GM18951 (cell line): Measurements from ENCODE around the gene TRPT1.

Experiments used
- POLR2A ChIP-seq: IDR thresholded peaks from 4 replicates; pipeline ENCODE4 v1.6.1; 2011; ENCODE audit warnings: mild to moderate bottlenecking; ENCODE audit not compliant: insufficient read length, insufficient read depth; ENCODE audit errors: extremely low read depth
- in situ Hi-C: fragments of 300-500 bp; cut with MboI; formaldehyde crosslinking; loops from one replicate; pipeline ENCODE4 v1.12.0; 2022; ENCODE audit warnings: low sequenced_read_pairs, mixed read lengths, inconsistent platforms; ENCODE audit not compliant: unreplicated experiment

Gene TRPT1

DNA sequence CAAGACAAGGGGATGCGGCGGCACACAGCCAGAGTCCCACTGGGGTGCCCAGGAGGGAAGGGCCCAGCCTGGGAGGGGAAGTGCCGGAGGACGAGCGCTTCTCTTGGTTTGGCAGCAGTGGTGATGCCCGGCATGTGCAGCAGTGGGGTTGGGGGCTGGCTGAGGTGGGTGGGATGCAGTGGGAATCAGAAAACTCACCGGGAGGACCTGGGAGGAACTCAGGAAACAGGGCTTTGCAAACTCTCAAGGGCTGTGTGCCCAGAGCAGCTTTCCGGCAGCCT is 16.5 kb downstream of the TRPT1 start:
- no peak for TF ChIP-seq POLR2A
- in situ Hi-C loops: no loop called here

DNA sequence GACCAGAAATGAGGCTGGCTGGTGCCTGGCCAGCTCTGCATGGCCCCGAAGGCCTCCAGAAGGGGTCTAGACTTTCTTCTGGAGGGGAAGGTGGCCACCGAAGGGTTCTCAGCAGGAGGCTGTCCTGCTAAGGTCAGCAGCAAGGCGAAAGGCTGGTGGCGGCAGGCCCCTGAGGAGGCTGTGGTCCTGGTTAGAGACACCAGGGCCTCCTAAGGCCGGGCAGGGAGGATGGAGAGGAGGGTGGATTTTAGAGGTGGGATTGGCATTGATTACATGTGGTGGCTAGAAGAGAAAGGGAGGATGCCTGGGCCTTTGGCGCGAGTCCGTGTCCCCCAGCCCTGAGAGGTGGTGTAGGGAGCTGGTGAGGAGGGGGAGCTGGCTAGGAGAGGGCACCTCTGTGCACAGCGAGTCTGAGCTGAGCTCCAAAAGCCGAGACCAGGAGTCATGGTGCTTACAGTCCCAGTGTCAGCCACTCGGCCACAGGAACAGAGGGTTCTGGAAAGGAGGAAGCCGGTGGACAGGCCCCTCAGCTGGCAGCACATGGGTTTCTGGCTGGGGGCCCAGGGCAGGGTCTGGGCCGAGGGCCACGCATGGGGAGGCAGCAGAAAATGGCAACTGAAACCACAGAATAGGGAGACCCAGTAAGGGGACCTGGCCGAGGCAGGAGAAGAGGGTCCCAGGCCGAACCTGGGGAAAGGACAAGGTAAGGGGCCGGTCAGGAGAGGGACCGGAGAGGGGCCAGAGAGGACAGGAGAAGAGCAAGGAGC is 17.0 kb downstream of the TRPT1 start:
- no peak for TF ChIP-seq POLR2A
- in situ Hi-C loops: no loop called here

DNA sequence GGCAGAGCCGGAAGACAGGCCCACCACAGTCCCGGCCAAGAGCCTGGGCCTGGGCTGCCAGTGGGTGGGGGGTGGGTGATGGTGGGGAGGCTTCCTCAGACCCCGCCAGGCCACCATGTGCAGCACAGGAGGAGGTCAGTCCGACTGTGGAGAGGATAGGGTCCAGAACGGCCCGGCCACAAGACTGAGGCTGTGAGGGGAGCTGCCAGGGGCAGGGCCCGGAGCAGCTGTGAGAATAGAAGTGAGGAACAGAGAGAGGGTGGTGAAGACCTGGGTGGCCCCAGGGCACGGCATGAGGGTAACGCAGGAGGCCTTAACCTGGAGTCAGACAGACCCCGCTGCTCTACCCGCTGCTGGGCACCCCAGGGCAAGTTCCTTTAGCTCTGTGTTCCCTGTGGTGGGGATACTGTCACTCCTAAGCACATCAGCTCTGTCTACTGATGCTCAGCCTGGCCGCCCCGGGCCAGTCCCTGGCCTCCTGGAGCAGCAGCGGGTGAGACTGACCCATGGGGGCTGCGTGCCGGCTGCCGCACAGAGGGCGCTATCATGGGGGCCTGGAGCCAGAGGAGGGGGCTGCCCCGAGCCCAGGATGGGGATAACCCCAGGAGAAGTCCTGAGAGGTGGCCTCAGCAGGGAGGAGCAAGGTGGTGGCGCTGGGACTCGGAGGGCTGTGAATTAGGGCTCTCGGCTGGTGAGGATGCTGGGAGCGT is 17.7 kb downstream of the TRPT1 start:
- TF ChIP-seq POLR2A: no peak
- in situ Hi-C loops: no loop called here

DNA sequence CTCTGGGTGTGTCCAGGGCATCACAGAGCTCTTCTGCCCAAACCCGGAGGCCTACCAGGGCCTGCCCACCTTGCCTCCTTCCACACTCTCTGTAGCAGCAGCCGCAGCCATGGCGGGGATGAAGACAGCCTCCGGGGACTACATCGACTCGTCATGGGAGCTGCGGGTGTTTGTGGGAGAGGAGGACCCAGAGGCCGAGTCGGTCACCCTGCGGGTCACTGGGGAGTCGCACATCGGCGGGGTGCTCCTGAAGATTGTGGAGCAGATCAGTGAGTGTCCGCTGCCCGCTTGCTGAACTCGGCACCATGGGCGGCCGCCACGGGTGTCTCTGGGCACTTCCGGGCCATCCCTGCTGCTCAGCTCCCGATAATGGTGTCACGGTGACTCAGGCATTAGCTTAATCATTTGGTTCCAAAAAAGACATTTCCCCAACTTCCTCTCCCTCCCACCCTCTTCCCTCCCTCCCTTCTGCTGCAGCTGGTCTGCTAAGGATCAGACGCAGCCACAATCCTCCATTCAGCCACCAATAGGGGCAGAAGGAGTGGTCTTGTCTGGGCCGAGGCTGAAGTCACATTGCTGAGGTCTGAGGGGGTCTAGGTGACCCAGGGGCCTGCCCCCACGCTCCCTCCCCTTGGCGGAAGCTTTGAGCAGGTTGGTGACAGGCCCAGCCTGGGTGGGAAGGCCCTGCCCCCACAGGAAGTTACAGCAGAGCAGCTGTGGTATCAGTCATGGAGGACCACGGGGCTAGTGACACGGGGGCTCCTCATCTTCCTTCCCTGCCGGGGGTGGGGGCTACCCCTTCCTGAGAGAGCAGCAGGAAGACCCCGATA is 18.5 kb downstream of the TRPT1 start:
- peak; percentile 73 for TF ChIP-seq POLR2A
- in situ Hi-C loops: no loop called here

DNA sequence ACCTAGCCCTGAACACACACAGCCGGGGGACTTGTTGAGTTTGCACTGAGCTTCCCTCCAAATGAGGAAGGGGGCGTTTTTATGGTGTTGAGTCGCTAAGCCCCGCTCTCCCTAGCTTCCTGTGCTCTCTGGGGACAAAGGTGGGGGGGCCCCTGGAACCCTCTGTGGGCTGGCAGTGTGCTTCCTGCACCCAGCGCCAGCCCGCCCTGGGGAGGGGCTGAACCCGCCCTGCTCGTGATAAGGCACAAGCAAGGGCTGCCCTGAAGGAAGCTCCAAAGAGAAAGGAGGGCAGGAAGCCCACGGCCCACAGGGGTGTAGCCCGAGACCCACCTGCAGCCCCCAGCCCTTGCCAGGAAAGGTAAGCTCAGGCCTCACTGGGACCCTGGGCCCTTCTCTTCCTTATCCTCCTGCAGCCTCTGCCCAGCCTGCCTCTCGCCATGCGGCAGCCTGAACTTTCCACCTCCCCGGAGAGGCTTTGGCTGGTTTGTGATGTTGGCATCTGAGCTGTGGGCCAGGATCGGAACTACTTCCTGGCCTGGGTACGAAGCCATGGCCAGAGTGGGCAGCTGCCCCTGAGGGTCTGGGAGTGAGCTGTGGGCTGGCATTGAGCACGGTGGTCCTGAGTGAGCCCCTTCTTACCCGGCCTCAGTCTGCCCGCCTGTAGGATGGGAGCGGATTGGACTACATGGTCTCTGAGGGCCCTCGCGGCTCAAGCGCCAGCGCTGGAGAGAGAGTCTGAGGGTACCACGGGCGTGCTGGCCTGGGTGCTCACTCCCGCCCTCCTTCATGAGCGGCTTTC is 19.3 kb downstream of the TRPT1 start, which contains the start of gene FERMT3:
FERMT3 (plus strand) TSS at position 265 of the 799 bp plus-strand sequence. CDS start 644 bp downstream, outside the sequence.
- in situ Hi-C loops: no loop called here
- TF ChIP-seq POLR2A: peak; percentile 73

DNA sequence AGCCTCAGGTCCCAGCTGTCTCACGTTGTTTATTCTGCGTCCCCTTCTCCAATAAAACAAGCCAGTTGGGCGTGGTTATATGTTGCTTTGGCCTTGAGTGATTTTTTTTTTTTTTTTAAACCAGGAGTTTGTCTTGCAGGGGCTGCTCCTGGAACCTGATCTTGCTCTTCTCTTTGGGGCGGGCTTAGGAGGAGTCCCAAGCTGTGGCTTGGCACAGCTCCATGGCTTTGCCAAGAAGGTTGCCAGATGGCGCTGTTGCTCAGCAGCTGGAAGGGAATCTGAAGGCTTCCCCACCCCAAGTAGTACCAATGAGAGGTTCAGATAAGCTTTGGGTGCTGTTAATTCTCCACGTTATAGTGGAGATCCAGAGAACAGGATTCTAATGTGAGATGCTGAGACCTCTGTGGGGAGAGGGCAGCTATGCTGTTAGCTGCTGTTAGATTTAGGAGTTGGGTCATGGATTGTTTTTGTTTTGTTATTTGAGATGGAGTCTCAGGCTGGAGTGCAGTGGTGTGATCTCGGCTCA is 21.5 kb downstream of the TRPT1 start:
- in situ Hi-C loops: loop anchor here (5.0 kb wide), 1 partner anchor 93 kb away; no protein-coding TSS in a partner anchor
- no peak for TF ChIP-seq POLR2A

DNA sequence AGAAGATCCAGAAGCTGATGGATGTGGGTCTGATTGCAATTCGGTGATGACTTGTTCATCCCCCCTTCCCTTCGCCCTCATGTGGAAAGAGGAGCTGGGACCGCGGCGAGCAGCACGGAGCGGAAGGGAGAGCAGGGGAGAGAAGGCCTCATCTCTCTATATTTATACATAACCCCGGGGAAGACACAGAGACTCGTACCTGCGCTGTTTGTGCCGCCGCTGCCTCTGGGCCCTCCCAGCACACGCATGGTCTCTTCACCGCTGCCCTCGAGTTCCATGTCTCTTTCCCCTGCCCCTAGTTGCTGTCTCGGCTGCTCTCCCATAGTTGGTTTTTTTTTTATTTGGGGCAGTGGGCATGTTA is 21.9 kb downstream of the TRPT1 start:
- in situ Hi-C loops: loop anchor here (5.0 kb wide), 1 partner anchor 93 kb away; no protein-coding TSS in a partner anchor

DNA sequence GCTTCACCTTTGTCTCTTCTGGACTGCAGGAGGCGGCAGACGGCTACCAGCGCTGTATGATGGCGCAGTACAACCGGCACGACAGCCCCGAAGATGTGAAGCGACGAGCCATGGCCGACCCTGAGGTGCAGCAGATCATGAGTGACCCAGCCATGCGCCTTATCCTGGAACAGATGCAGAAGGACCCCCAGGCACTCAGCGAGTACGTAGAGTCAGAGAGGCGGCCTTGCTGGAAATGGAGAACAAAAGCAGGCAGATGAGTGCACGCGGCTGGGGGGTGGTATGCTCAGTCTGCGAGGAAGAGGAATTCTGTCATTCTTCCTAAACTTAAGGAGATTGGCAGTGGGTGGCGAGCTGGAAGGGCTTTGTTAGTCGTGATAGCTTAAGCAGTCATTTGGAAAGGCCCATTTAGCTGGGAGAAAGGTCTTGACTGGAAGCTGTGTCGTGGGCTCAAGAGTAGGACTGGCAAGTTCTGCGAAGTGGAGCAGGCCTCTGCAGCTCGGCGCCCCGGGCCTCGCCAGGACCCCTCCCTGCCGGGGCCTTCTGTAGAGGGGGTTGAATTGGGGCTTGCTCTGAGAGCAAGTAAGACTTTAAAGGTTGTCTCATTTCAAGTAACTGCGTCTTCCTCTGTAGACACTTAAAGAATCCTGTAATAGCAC is 22.4 kb downstream of the TRPT1 start:
- no peak for TF ChIP-seq POLR2A
- in situ Hi-C loops: loop anchor here (5.0 kb wide), 1 partner anchor 94 kb away; no protein-coding TSS in a partner anchor

More for the DNA sequence above, 21.9 kb downstream of the TRPT1 start:
- no peak for TF ChIP-seq POLR2A

DNA sequence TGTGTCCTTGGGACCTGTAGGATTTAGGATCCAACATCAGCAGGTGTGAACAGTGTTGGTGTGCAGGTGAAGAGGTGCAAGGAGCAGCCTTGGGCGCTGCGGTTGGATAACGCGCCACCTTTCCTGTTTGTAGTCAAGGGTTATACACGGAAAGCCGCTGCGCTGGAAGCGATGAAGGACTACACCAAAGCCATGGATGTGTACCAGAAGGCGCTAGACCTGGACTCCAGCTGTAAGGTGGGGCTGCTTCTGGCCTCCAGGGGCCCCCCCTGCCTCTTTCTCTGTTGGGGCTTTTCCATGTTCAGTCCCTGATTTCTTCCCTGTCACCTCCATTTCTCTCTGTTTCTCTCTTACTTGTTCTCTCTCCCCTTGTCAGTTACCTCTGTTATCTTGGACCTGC is 23.0 kb downstream of the TRPT1 start:
- in situ Hi-C loops: loop anchor here (5.0 kb wide), 1 partner anchor 94 kb away; no protein-coding TSS in a partner anchor
- TF ChIP-seq POLR2A: no peak

DNA sequence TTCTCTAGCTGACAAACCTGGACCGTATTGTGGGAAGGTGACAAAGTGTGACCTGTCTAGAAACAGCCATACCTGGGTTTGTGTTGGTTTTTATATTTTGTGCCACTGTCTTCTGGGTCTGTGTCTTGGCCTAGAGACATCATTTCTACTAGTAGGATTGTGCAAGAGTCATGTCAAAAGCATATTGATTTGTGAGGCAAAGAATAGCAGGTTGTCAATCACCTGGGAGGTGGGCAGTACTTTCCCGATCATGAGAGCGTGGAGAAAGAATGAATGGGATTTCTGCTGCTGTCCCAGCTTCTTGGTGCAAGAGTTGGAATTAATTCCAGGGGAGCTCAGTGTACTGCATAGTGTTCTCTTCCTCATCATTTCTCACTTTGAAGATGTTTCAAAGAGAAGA is 24.4 kb downstream of the TRPT1 start:
- no peak for TF ChIP-seq POLR2A
- in situ Hi-C loops: loop anchor here (5.0 kb wide), 1 partner anchor 96 kb away; no protein-coding TSS in a partner anchor

DNA sequence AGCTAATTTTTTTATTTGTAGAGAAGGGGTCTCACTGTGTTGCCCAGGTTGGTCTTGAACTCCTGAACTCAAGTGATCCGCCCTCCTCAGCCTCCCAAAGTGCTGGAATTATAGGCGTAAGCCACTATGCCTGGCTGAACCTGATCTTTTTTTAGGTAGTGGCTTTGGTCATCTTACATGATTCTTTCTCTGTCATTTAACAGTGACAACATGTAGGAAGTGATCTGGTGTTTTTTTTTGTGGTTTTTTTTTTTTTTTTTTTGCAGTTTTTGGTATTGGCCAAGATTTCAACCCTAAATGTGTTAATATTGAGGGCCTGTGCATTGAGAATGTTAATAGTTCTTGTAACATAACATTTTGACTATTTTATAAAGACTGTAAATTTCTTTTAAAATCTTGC is 27.5 kb downstream of the TRPT1 start:
- no peak for TF ChIP-seq POLR2A
- in situ Hi-C loops: no loop called here

DNA sequence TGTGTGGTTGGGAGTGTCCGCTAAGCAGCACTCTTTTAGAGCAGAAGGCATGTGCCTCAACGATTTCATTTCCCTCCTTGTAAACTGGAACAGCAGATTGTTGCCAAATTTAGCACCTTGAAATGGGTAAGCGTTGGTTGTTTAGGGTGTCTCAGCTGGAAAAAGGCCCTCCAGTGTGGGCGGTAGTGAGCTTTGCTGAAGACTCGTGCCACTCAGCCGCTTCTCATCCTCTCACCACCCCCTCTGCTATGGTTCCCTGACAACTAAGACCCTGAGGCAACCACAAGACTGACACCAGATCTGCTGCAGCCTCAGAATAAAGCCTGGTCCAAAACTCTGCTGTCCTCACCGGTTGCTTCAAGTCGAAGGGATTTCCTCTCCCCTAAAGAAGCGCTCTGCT is 29.4 kb downstream of the TRPT1 start:
- in situ Hi-C loops: no loop called here
- no peak for TF ChIP-seq POLR2A
